NCI-H510A treated with DMSO at 0.1 percent for 48 hours (cell line): Measurements from ENCODE around the gene PGM3.

ENCODE experiments used
- DNase-seq: peaks from one replicate; lab custom pipeline; 2025; lab: John Stamatoyannopoulos, UW

PGM3 gene

GRCh38 chr6:83183082-83183828 is 9.8 kb downstream of the PGM3 start:
- DNase-seq = no peak

GRCh38 chr6:83182114-83182513 is 11.0 kb downstream of the PGM3 start:
- DNase-seq = no peak

- DNase-seq = no peak
These were observed 12.6 kb downstream of the PGM3 start for GRCh38 chr6:83180426-83180950.

GRCh38 chr6:83176246-83176645 is 16.8 kb downstream of the PGM3 start:
- DNase-seq = no peak

- no peak for DNase-seq
These were observed 23.6 kb downstream of the PGM3 start for GRCh38 chr6:83169511-83169910.

- DNase-seq = no peak
These were observed 24.0 kb downstream of the PGM3 start for GRCh38 chr6:83169106-83169505.

- DNase-seq = no peak
These were observed 24.5 kb downstream of the PGM3 start for GRCh38 chr6:83168556-83168955.

GRCh38 chr6:83167726-83168278 is 25.3 kb downstream of the PGM3 start:
- DNase-seq = no peak

GRCh38 chr6:83160167-83160566 is 32.9 kb downstream of the PGM3 start:
- no peak for DNase-seq

- DNase-seq = no peak
These were observed 37.3 kb downstream of the PGM3 start for GRCh38 chr6:83155794-83156193.

GRCh38 chr6:83153883-83154521 is 39.1 kb downstream of the PGM3 start:
- no peak for DNase-seq

GRCh38 chr6:83152913-83153312 is 40.2 kb downstream of the PGM3 start:
- DNase-seq = no peak

GRCh38 chr6:83151114-83151513 is 42.0 kb downstream of the PGM3 start:
- DNase-seq = no peak

- no peak for DNase-seq
These were observed 54.3 kb downstream of the PGM3 start for GRCh38 chr6:83138758-83139157.

GRCh38 chr6:83138118-83138722 is 54.8 kb downstream of the PGM3 start:
- no peak for DNase-seq

- DNase-seq = no peak
These were observed 60.9 kb downstream of the PGM3 start for GRCh38 chr6:83132121-83132520.

GRCh38 chr6:83127976-83128375 is 65.1 kb downstream of the PGM3 start:
- DNase-seq = no peak

- DNase-seq = no peak
These were observed 65.8 kb downstream of the PGM3 start for GRCh38 chr6:83127258-83127657.

GRCh38 chr6:83126807-83127206 is 66.3 kb downstream of the PGM3 start:
- DNase-seq = no peak

- no peak for DNase-seq
These were observed 66.8 kb downstream of the PGM3 start for GRCh38 chr6:83126223-83126622.

- DNase-seq = no peak
These were observed 67.6 kb downstream of the PGM3 start for GRCh38 chr6:83125425-83125824.

- DNase-seq = no peak
These were observed 68.5 kb downstream of the PGM3 start for GRCh38 chr6:83124553-83124952.
